HepG2 (cell line): ENCODE results near the gene ARID1A. TPM values are rescaled to one million over a fixed set of nuclear protein-coding genes. Genes with fewer than 3 reads are reported as not detected.
A peak's percentile ranks its signal among the peaks of the same experiment; 100 is the strongest.

Source experiments
- ARID2 ChIP-seq: sonication (generic); formaldehyde crosslinking; IDR thresholded peaks from 2 replicates; pipeline ENCODE4 v1.8.1; 2022; ENCODE audit warnings: mild to moderate bottlenecking, missing genetic modification reagents, borderline replicate concordance
- BCL6 ChIP-seq: IDR thresholded peaks from 2 replicates; pipeline ENCODE4 v1.6.1; 2016; ENCODE audit warnings: missing genetic modification reagents, missing compliant biosample characterization
- GATAD1 ChIP-seq: IDR thresholded peaks from 2 replicates; pipeline ENCODE4 v1.6.1; 2016; ENCODE audit warnings: missing genetic modification reagents, missing compliant biosample characterization
- GMEB2 ChIP-seq: IDR thresholded peaks from 2 replicates; pipeline ENCODE4 v1.6.1; 2016; ENCODE audit warnings: missing biosample characterization, missing genetic modification reagents, low read depth
- NFE2 ChIP-seq: sonication (generic); formaldehyde crosslinking; IDR thresholded peaks from 2 replicates; pipeline ENCODE4 v1.4.0; 2020; ENCODE audit warnings: missing genetic modification reagents
- NONO ChIP-seq, 2 experiments: fragments of 450-650 bp in 1 of 2; sonication (generic) in 1 of 2; formaldehyde crosslinking in 1 of 2; IDR thresholded peaks in 1 of 2; conservative IDR thresholded peaks in 1 of 2; 2 replicates each; pipeline versions ENCODE4 v1.6.1 to v1.8.0; 2017 to 2022; ENCODE audit warnings: mild to moderate bottlenecking in 1 of 2, missing genetic modification reagents in 1 of 2, moderate library complexity in 1 of 2
- NR2F1 ChIP-seq, 2 experiments: fragments of 450-650 bp in 1 of 2; formaldehyde crosslinking in 1 of 2; IDR thresholded peaks; 2 replicates each; pipeline versions ENCODE4 v1.5.0 to v1.6.1; 2016 to 2020; ENCODE audit warnings: mild to moderate bottlenecking in 1 of 2, missing compliant biosample characterization in 1 of 2, missing genetic modification reagents in 1 of 2, moderate library complexity in 1 of 2
- POGZ ChIP-seq: sonication (generic); formaldehyde crosslinking; IDR thresholded peaks from 2 replicates; pipeline ENCODE4 v1.4.0; 2020; ENCODE audit warnings: mild to moderate bottlenecking, missing genetic modification reagents
- RNF2 ChIP-seq: fragments of 450-650 bp; conservative IDR thresholded peaks from 2 replicates; pipeline ENCODE4 v1.6.1; 2016; ENCODE audit warnings: low read depth
- SOX5 ChIP-seq: IDR thresholded peaks from 2 replicates; pipeline ENCODE4 v1.6.1; 2016; ENCODE audit warnings: borderline replicate concordance
- ZFX ChIP-seq: sonication (generic); formaldehyde crosslinking; IDR thresholded peaks from 2 replicates; pipeline ENCODE4 v1.4.0; 2020; ENCODE audit warnings: mild to moderate bottlenecking, low read depth, missing genetic modification reagents, moderate library complexity
- ZNF12 ChIP-seq: sonication (generic); formaldehyde crosslinking; IDR thresholded peaks from 2 replicates; pipeline ENCODE4 v1.5.0; 2020; ENCODE audit warnings: missing genetic modification reagents
- ZNF333 ChIP-seq: sonication (generic); formaldehyde crosslinking; IDR thresholded peaks from 2 replicates; pipeline ENCODE4 v1.4.0; 2020; ENCODE audit warnings: mild to moderate bottlenecking, missing genetic modification reagents, borderline replicate concordance
- ZNF513 ChIP-seq: sonication (generic); formaldehyde crosslinking; conservative IDR thresholded peaks from 2 replicates; pipeline ENCODE4 v1.5.0; 2020; ENCODE audit warnings: missing genetic modification reagents
- ZNF550 ChIP-seq: sonication (generic); formaldehyde crosslinking; IDR thresholded peaks from 2 replicates; pipeline ENCODE4 v1.4.0; 2020; ENCODE audit warnings: mild to moderate bottlenecking, missing genetic modification reagents, borderline replicate concordance
- ZNF597 ChIP-seq: sonication (generic); formaldehyde crosslinking; IDR thresholded peaks from 2 replicates; pipeline ENCODE4 v1.5.0; 2020; ENCODE audit warnings: missing genetic modification reagents
- ZNF614 ChIP-seq: IDR thresholded peaks from 2 replicates; pipeline ENCODE4 v1.6.1; 2018; ENCODE audit warnings: missing biosample characterization, missing genetic modification reagents, inconsistent platforms, borderline replicate concordance
- ZNF687 ChIP-seq: sonication (generic); formaldehyde crosslinking; IDR thresholded peaks from 2 replicates; pipeline ENCODE4 v1.5.1; 2020; ENCODE audit warnings: mild to moderate bottlenecking, missing genetic modification reagents, moderate library complexity
- ZNF710 ChIP-seq: sonication (generic); formaldehyde crosslinking; IDR thresholded peaks from 2 replicates; pipeline ENCODE4 v1.5.0; 2020; ENCODE audit warnings: mild to moderate bottlenecking, missing genetic modification reagents, borderline replicate concordance
- ZSCAN12 ChIP-seq: sonication (generic); formaldehyde crosslinking; IDR thresholded peaks from 2 replicates; pipeline ENCODE4 v1.9.0; 2021; ENCODE audit warnings: mild to moderate bottlenecking, missing genetic modification reagents
- polyA plus RNA-seq, 8 experiments: library from polyadenylated mRNA; depleted of rRNA in 3 of 8; stranded (reverse) in 7 of 8; unstranded in 1 of 8; fragments of >200 nt; fragmentation: Illumina TruSeq in 4 of 8; extraction: Trizol in 4 of 8; gene quantifications; 2 replicates each; pipeline versions ENCODE4 v1.2.1 to v1.2.3, GENCODE V29; 2011 to 2016; ENCODE audit warnings: low read depth in 4 of 8, missing spikeins in 1 of 8, mixed read lengths in 1 of 8; ENCODE audit not compliant: insufficient read depth in 1 of 8
- total RNA-seq, 5 experiments: library from RNA; depleted of rRNA; stranded (reverse); fragments of >200 nt; fragmentation: Illumina TruSeq; extraction: Trizol; gene quantifications; 2 replicates each; pipeline ENCODE4 v1.2.3, GENCODE V29; 2016; ENCODE audit warnings: low read depth in 1 of 5

ARID1A gene
- total and polyA plus RNA-seq, 2 of the 13 experiments (the other 11 are each of a cell fraction or from before 2014, with no cell fraction given): 11.9 to 15.9 TPM

- no peak for TF ChIP-seq ZFX (CRISPR knock-in tag)
- no peak for TF ChIP-seq ZNF12 (CRISPR knock-in tag)
- peak; percentile 0; the same call in 1 of the 2 replicates for TF ChIP-seq BCL6
- no peak for TF ChIP-seq ZNF513 (CRISPR knock-in tag)
- TF ChIP-seq GATAD1 (CRISPR knock-in tag): no peak
- no peak for TF ChIP-seq ARID2 (CRISPR knock-in tag)
- TF ChIP-seq NFE2 (CRISPR knock-in tag): no peak
- TF ChIP-seq ZNF597 (CRISPR knock-in tag): no peak
- no peak for TF ChIP-seq RNF2
- no peak for TF ChIP-seq NONO (IDR thresholded peaks at IDR 0.05)
- TF ChIP-seq NONO (CRISPR knock-in tag; conservative IDR thresholded peaks at IDR 0.05): no peak
- no peak for TF ChIP-seq GMEB2 (CRISPR knock-in tag)
- TF ChIP-seq SOX5: no peak
- TF ChIP-seq ZSCAN12 (CRISPR knock-in tag): 0 out of 2 replicates have a peak, but pooled peaks have one; percentile 2
- TF ChIP-seq ZNF550: no peak
- 0 out of 2 replicates have a peak, but pooled peaks have one; percentile 30 for TF ChIP-seq ZNF710 (CRISPR knock-in tag)
- TF ChIP-seq ZNF333 (CRISPR knock-in tag): peak; percentile 75; the same call in 1 of the 2 replicates
- TF ChIP-seq ZNF687 (CRISPR knock-in tag): no peak
- no peak for TF ChIP-seq ZNF614 (CRISPR knock-in tag)
- no peak for TF ChIP-seq NR2F1 (CRISPR knock-in tag; IDR thresholded peaks at IDR 0.05)
- TF ChIP-seq POGZ (CRISPR knock-in tag): 0 out of 2 replicates have a peak, but pooled peaks have one; percentile 19
Measured at GRCh38 chr1:26787381-26787705, 91.5 kb downstream of the ARID1A start (continued).
